T-cell (primary cell): ENCODE measurements around the gene COL12A1. TPM values are rescaled to one million over a fixed set of nuclear protein-coding genes. Genes with fewer than 3 reads are reported as not detected.

ENCODE experiments used
- ATAC-seq, 4 experiments: fragments of 200-7000 bp in 3 of 4; fragments of 150-1000 bp in 1 of 4; cut with Tn5 transposase; replicated peaks in 1 of 4; 1 replicate in 3 of 4; 2 replicates in 1 of 4; pipeline ENCODE4 v1.10.0; 2021; ENCODE audit warnings: moderate library complexity in 3 of 4, mild to moderate bottlenecking in 2 of 4, moderate number of reproducible peaks in 1 of 4
- CTCF ChIA-PET, 2 donors: fragments of 300-600 bp; sonication (Branson Sonifier 250); formaldehyde crosslinking; loops; one replicate each; lab custom pipeline; 2022; ENCODE audit warnings: antibody characterized with exemption in 2 of 2; lab: Charles Lee
- POLR2A ChIA-PET, 2 donors: fragments of 300-600 bp; sonication (Branson Sonifier 250); formaldehyde crosslinking; loops; one replicate each; lab custom pipeline; 2022; ENCODE audit warnings: antibody characterized with exemption in 2 of 2; lab: Charles Lee
- DNase-seq, 35 experiments: peaks; one replicate each; pipeline versions ENCODE4 v3.0.0 to v3.0.0-alpha.2; 2013 to 2023
- H3K27ac ChIP-seq: one replicate; pipeline ENCODE4 v1.5.1; 2013; ENCODE audit warnings: low read length
- H3K27me3 ChIP-seq, 2 experiments: replicated peaks in 1 of 2; 1 replicate in 1 of 2; 2 replicates in 1 of 2; pipeline versions ENCODE4 v1.6.1 to v1.7.0; 2013; ENCODE audit warnings: low read length in 1 of 2, mixed read lengths in 1 of 2; ENCODE audit not compliant: control insufficient read depth in 2 of 2, insufficient read depth in 2 of 2; ENCODE audit errors: extremely low read depth in 1 of 2
- H3K36me3 ChIP-seq, 2 donors: 1 replicate in 1 of 2; 2 replicates in 1 of 2; pipeline versions ENCODE4 v1.6.1 to v1.7.0; 2013; ENCODE audit warnings: low read length in 1 of 2; ENCODE audit not compliant: control insufficient read depth in 2 of 2, insufficient read depth in 1 of 2; ENCODE audit errors: extremely low read depth in 1 of 2
- H3K4me1 ChIP-seq, 2 experiments: 1 replicate in 1 of 2; 2 replicates in 1 of 2; pipeline versions ENCODE4 v1.6.1 to v1.7.0; 2013; ENCODE audit warnings: low read length in 2 of 2, mixed read lengths in 1 of 2; ENCODE audit not compliant: insufficient read depth in 2 of 2, control insufficient read depth in 1 of 2; ENCODE audit errors: extremely low read depth in 1 of 2
- H3K4me3 ChIP-seq, 2 donors: 1 replicate in 1 of 2; 2 replicates in 1 of 2; pipeline versions ENCODE4 v1.5.1 to v1.7.0; 2013; ENCODE audit warnings: mild to moderate bottlenecking in 2 of 2, low read length in 1 of 2, moderate library complexity in 1 of 2; ENCODE audit not compliant: control insufficient read depth in 1 of 2; ENCODE audit errors: extremely low read depth in 1 of 2
- H3K9me3 ChIP-seq: 2 replicates; pipeline ENCODE4 v1.7.0; 2013
- H3K27ac Mint-ChIP-seq, 2 donors: one replicate each; pipeline ENCODE4 v1.8.0; 2020 to 2021; ENCODE audit warnings: mild to moderate bottlenecking in 2 of 2, mixed read lengths in 2 of 2
- H3K27me3 Mint-ChIP-seq, 2 donors: one replicate each; pipeline ENCODE4 v1.8.0; 2021 to 2022; ENCODE audit warnings: mixed read lengths in 2 of 2
- H3K36me3 Mint-ChIP-seq: one replicate; pipeline ENCODE4 v1.8.0; 2021; ENCODE audit warnings: mixed read lengths
- H3K4me1 Mint-ChIP-seq, 3 donors: one replicate each; pipeline ENCODE4 v1.8.0; 2020 to 2022; ENCODE audit warnings: mixed read lengths in 3 of 3, mild to moderate bottlenecking in 1 of 3
- H3K4me3 Mint-ChIP-seq, 3 donors: one replicate each; pipeline ENCODE4 v1.8.0; 2020 to 2022; ENCODE audit warnings: mild to moderate bottlenecking in 3 of 3, mixed read lengths in 3 of 3, moderate library complexity in 3 of 3
- H3K9me3 Mint-ChIP-seq, 3 donors: one replicate each; pipeline ENCODE4 v1.8.0; 2020 to 2022; ENCODE audit warnings: mixed read lengths in 3 of 3
- WGBS: methylation state at CpG from one replicate; pipeline ENCODE4 v1.1.5; 2013; ENCODE audit warnings: missing lambda C conversion rate; ENCODE audit not compliant: insufficient coverage; 5-methylcytosine and 5-hydroxymethylcytosine counted together
- total RNA-seq, 35 experiments: library from RNA in 6 of 35; stranded (reverse) in 6 of 35; fragments of 120-200 nt in 1 of 35; gene quantifications; one replicate each; pipeline versions ENCODE4 v1.2.1 to v1.2.4 and lab custom pipeline; 2013 to 2026

Gene COL12A1
- total RNA-seq, 5 donors from 2014 or later (not counting 1 experiment from before 2014, with no cell fraction given), result 0.59 to 0.95 (median 0.76) TPM; not detected in 2

- DNase-seq (no peak), ATAC-seq (no peak)
- H3K9me3 ChIP-seq, result no peaks in the 10 kb centered on the region
- Mint-ChIP-seq H3K4me1 (no peaks in the 10 kb centered on the region), H3K9me3 (peaks cover 0 to 4% (median 0%) of the 10 kb centered on the region in 3 donors), H3K27me3 (peaks cover 23 to 44% of the 10 kb centered on the region in 2 donors), H3K4me3 (no peak overlapping the region), H3K27ac (no peak overlapping the region), H3K36me3 (no peaks in the 10 kb centered on the region)
- POLR2A ChIA-PET, result interaction anchor here in 1 of 2 donors (0.6 kb wide), 1 partner anchor 1075 kb away, joined by 3 read pairs; no protein-coding TSS in a partner anchor
- H3K27ac ChIP-seq, result no peak overlapping the region
- H3K4me1 ChIP-seq, result no peaks in the 10 kb centered on the region
- WGBS, result no CpG with 5 or more reads among the region's 5 CpGs
- peaks cover 0 to 8% of the 10 kb centered on the region in 2 experiments for H3K27me3 ChIP-seq
- H3K36me3 ChIP-seq, result no peaks in the 10 kb centered on the region
- CTCF ChIA-PET, result no interaction called here
- no peak overlapping the region for H3K4me3 ChIP-seq
Observed at GRCh38 chr6:75180864-75181263, 25.0 kb downstream of the COL12A1 start.

GRCh38 chr6:75178757-75179156 is 27.1 kb downstream of the COL12A1 start:
- no peaks in the 10 kb centered on the region for H3K9me3 Mint-ChIP-seq
- CTCF ChIA-PET, result no interaction called here
- WGBS, result no CpG with 5 or more reads among the region's 1 CpG
- no peak overlapping the region for H3K27ac ChIP-seq
- ATAC-seq (no peak), DNase-seq (no peak)
- H3K27me3 Mint-ChIP-seq, result peaks cover 19 to 45% of the 10 kb centered on the region in 2 donors
- peaks cover 0 to 8% of the 10 kb centered on the region in 2 experiments for H3K27me3 ChIP-seq
- H3K4me1 Mint-ChIP-seq, result no peaks in the 10 kb centered on the region
- H3K27ac Mint-ChIP-seq, result no peak overlapping the region
- POLR2A ChIA-PET, result interaction anchor here in 1 of 2 donors (1.0 kb wide), 1 partner anchor 32 kb away, joined by 4 read pairs; no protein-coding TSS in a partner anchor
- no peak overlapping the region for H3K4me3 ChIP-seq
- H3K4me3 Mint-ChIP-seq, result no peak overlapping the region
- H3K36me3 Mint-ChIP-seq, result no peaks in the 10 kb centered on the region
- H3K9me3 ChIP-seq, result no peaks in the 10 kb centered on the region
- H3K36me3 ChIP-seq, result no peaks in the 10 kb centered on the region
- no peaks in the 10 kb centered on the region for H3K4me1 ChIP-seq

DNA sequence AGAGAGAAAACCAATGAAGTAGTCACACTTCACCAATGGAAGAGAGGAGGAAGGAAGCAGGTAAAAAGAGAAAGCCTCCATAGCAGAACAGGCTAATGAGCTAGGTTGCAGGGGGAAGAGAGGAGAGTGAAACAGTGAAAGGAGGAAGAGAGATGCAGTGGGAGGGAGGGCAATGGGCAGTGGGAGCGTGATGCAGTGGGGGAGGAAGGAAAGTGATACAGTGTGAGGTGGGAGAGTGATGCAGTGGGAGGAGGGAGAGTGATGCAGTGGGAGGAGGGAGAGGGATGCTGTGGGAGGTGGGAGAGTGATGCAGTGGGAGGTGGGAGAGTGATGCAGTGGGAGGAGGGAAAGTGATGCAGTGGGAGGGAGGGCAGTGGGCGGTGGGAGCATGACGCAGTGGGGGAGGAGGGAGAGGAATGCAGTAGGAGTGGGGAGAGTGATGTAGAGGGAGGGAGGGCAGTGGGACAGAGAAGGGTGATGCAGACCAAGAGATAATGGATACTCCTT is 29.7 kb downstream of the COL12A1 start:
- H3K27ac Mint-ChIP-seq, result no peak overlapping the region
- POLR2A ChIA-PET, result no interaction called here
- CTCF ChIA-PET, result interaction anchor here in 1 of 2 donors (1.1 kb wide), 1 partner anchor 97 kb away, joined by 3 read pairs; no protein-coding TSS in a partner anchor

DNA sequence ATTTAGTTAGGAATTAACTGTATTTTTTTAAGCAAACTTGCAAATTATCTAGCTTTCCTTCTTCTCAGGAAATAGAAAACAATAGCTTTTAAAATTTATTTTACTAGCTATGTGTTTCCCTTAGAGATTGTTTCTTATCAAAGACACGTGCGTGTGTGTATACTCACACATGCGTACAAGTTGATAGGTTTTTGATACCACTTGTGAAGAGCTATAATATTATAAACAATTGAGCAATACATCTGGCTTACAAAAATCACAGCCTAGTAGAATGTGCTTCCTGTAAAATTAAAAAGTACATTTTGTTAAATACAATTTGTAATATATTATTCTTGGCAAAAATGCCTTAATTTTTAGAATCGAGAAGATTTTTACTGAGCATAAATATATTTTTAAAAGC is 33.9 kb downstream of the COL12A1 start:
- Histone ChIP-seq H3K4me1 (no peaks in the 10 kb centered on the region), H3K27me3 (peaks cover 0 to 5% of the 10 kb centered on the region in 2 experiments), H3K4me3 (no peak overlapping the region), H3K27ac (no peak overlapping the region), H3K9me3 (no peaks in the 10 kb centered on the region), H3K36me3 (no peaks in the 10 kb centered on the region)
- Mint-ChIP-seq H3K9me3 (no peaks in the 10 kb centered on the region), H3K4me1 (no peaks in the 10 kb centered on the region), H3K4me3 (no peak overlapping the region), H3K27me3 (peaks cover 12 to 33% of the 10 kb centered on the region in 2 donors), H3K36me3 (no peaks in the 10 kb centered on the region), H3K27ac (no peak overlapping the region)
- WGBS, result no CpG with 5 or more reads among the region's 4 CpGs
- ChIA-PET CTCF (no interaction called here), POLR2A (no interaction called here)
- no peak for ATAC-seq
- no peak for DNase-seq

More for the DNA sequence above, 29.7 kb downstream of the COL12A1 start:
- peaks cover 10 to 40% of the 10 kb centered on the region in 2 donors for H3K27me3 Mint-ChIP-seq
- H3K4me3 Mint-ChIP-seq, result no peak overlapping the region
- H3K4me1 Mint-ChIP-seq, result no peaks in the 10 kb centered on the region
- Histone ChIP-seq H3K9me3 (no peaks in the 10 kb centered on the region), H3K4me3 (no peak overlapping the region), H3K4me1 (no peaks in the 10 kb centered on the region), H3K27me3 (peaks cover 0 to 8% of the 10 kb centered on the region in 2 experiments), H3K36me3 (no peaks in the 10 kb centered on the region), H3K27ac (no peak overlapping the region)
- 67% methylated on average over 3 of the region's 3 CpGs for WGBS
- ATAC-seq (no peak), DNase-seq (no peak)
- H3K9me3 Mint-ChIP-seq, result no peaks in the 10 kb centered on the region
- H3K36me3 Mint-ChIP-seq, result no peaks in the 10 kb centered on the region

DNA sequence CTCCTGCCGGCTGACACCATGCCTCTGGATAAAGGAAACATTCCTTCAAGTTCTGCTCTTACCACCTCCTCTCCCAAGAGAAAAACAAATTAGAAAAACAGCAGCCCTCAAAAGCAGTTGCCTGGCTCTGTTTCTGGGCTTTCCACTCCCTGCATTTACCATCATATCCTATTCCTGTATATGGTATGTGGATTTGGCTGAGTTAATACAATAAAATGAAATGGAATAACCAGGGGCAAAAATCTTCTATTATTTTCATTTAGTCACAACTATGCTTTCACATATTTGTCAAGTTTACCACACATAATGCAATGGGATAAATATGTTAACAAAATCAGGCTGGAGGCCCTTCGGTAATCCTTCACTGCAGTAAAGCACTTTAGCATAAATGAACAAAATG is 34.3 kb downstream of the COL12A1 start:
- no peaks in the 10 kb centered on the region for H3K4me1 Mint-ChIP-seq
- H3K27me3 ChIP-seq, result peaks cover 0 to 4% of the 10 kb centered on the region in 2 experiments
- peaks cover 12 to 36% of the 10 kb centered on the region in 2 donors for H3K27me3 Mint-ChIP-seq
- H3K27ac ChIP-seq, result no peak overlapping the region
- no CpG with 5 or more reads among the region's 2 CpGs for WGBS
- no peaks in the 10 kb centered on the region for H3K9me3 ChIP-seq
- no peaks in the 10 kb centered on the region for H3K9me3 Mint-ChIP-seq
- no peak overlapping the region for H3K4me3 ChIP-seq
- ATAC-seq (no peak), DNase-seq (no peak)
- no peaks in the 10 kb centered on the region for H3K36me3 ChIP-seq
- no peaks in the 10 kb centered on the region for H3K36me3 Mint-ChIP-seq
- ChIA-PET CTCF (no interaction called here), POLR2A (no interaction called here)
- H3K4me1 ChIP-seq, result no peaks in the 10 kb centered on the region
- H3K27ac Mint-ChIP-seq, result no peak overlapping the region
- H3K4me3 Mint-ChIP-seq, result no peak overlapping the region

GRCh38 chr6:75170691-75171560 is 34.9 kb downstream of the COL12A1 start:
- no peaks in the 10 kb centered on the region for H3K4me1 ChIP-seq
- no peak overlapping the region for H3K27ac Mint-ChIP-seq
- H3K36me3 Mint-ChIP-seq, result no peaks in the 10 kb centered on the region
- no peaks in the 10 kb centered on the region for H3K36me3 ChIP-seq
- H3K27ac ChIP-seq, result no peak overlapping the region
- peaks cover 12 to 30% of the 10 kb centered on the region in 2 donors for H3K27me3 Mint-ChIP-seq
- H3K4me3 ChIP-seq, result no peak overlapping the region
- no peak overlapping the region for H3K4me3 Mint-ChIP-seq
- no peak for DNase-seq
- ChIA-PET POLR2A (no interaction called here), CTCF (no interaction called here)
- ATAC-seq, result no peak
- no peaks in the 10 kb centered on the region for H3K9me3 Mint-ChIP-seq
- no CpG with 5 or more reads among the region's 2 CpGs for WGBS
- H3K27me3 ChIP-seq, result no peaks in the 10 kb centered on the region
- H3K4me1 Mint-ChIP-seq, result no peaks in the 10 kb centered on the region
- H3K9me3 ChIP-seq, result no peaks in the 10 kb centered on the region
